ENCODE data around the gene GLDN.

Gene GLDN

GRCh38 chr15:51323749-51324148 lies 17.7 kb upstream of the GLDN start:
- no peak for DNase-seq

GRCh38 chr15:51325167-51325566 lies 16.3 kb upstream of the GLDN start:
- DNase-seq = no peak

GRCh38 chr15:51327081-51327480 lies 14.4 kb upstream of the GLDN start:
- no peak for DNase-seq

- DNase-seq = no peak
These were observed 12.5 kb upstream of the GLDN start for GRCh38 chr15:51328926-51329325.

- DNase-seq = no peak
These were observed 10.3 kb upstream of the GLDN start for GRCh38 chr15:51331141-51331540.

DNA sequence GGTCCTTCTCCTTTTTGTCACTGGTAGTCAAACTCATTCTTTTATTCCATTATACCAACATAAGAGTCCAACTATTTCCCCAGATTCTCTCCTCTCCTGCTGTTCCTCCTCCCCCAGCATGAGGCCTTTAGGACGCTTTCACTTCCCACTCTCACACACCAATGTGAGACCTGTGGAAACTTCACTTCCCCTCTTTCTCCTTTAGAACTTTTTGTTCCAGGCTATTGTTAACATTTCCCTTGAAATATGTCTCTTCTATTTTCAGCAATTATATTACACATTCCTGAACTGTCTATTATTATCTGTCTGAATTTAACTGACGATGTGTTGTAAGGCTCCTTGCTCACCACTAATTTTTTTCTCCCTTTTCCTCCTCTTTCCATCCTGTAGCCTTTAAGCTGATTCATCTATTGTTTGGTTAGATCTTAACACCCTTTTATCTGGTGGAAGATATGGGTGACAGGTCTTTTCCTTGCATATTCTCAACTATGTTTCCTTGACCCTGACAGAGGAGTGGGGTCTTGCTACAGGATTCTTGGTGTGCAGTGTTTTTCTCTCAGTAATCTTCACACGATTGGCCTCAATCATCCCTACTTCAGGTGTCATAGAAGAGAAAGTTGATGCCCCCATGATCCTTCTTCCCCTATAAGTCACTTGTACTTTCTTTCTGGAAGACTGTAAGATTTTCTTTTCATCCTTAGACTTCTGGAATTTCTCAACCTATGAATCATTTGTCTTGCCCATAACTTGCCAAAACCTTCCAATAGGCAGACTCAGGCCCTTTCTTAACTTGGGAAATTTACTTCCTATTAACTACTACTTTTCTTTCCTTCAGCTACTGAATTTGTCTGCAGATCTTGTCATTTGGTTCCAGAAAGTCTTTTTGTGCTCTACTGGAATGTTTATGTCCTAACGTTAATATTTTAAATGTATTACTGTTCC lies 9.0 kb upstream of the GLDN start:
- no peak for DNase-seq

GRCh38 chr15:51333571-51333970 lies 7.9 kb upstream of the GLDN start:
- DNase-seq = no peak

GRCh38 chr15:51334011-51334451 lies 7.4 kb upstream of the GLDN start:
- no peak for DNase-seq

- DNase-seq = no peak
These were observed 6.4 kb upstream of the GLDN start for GRCh38 chr15:51335087-51335486.

GRCh38 chr15:51335538-51336410 lies 5.7 kb upstream of the GLDN start:
- no peak for DNase-seq

DNA sequence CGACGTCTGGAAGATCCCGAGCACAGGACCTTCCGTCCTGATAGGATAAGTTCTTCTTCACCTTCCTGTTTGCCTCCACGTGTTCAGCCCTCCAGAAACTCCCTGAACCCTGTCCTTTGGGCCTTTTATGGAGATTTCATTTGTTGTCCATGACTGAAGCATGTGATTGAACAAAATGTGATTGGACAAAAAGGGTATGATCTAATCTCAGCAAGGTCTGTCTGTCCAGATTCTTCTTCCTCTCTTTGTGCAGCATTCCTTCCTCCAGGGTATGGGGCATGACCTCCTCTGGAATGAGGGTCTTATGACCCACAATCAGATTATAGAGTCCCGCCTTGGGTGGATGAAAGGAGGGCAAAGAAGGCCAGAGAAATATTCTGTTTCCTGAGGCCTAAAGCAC lies 3.0 kb upstream of the GLDN start, which contains the start of gene CYP19A1:
CYP19A1 (minus strand) TSS at position 101 of the 400 bp plus-strand sequence. CDS start 95,684 bp downstream, outside the sequence.
- no peak for DNase-seq

DNA sequence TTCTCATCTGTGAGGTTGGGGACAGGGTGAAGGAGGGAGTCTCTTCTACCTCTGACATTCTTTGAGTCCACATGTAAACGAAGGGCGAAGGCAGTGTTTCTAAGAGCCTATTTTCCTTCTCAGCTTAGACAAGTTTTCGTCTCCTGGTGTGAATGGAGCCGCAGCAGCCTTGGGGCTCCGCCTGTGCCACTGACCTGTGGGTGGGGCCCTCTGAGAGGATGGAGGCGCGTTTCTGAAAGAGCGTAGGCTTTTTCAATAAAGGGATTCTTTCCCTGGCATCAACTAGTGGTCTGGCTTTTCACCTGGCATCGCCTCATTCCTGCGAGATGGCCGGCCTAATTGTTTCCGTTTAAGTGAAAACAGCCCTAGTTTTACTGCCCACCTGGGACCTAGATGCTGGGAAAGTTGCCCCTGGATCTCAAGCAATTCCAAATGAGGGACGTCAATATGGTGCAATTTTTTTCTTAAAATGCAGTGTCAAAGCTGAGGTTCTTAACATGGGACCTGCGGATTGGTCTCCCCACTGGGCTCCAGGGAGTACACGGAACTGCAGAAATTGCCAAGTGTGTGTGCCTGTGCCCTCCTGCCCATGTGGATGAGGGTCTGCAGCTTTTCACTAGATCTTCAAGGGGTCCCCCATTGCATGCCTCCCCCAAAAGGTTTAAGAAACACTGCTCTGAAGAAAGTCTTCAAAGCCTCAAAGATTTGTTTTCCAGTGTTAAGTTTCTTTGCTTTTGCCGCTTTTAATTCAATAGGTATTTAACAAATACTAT lies 958 bp downstream of the GLDN start:
- DNase-seq = no peak

DNA sequence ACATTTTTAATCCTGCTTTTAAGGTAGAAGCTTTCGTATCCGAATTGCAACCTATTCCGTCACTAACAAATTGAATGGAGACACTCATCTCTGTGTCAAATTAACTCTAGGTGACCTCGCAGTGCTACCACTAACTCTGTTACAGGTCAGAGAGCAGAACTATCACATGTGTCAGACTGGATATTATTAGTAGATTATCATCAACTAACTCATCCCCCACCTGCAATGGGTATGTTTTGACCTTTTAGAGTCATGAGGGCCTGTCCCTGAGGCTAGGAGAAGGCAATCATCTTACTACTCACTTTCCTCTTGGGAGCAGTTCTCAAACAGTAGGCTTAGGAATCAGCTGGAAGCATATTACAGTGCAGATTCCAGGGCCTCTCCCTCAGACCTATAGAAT lies 2.0 kb downstream of the GLDN start:
- no peak for DNase-seq

DNA sequence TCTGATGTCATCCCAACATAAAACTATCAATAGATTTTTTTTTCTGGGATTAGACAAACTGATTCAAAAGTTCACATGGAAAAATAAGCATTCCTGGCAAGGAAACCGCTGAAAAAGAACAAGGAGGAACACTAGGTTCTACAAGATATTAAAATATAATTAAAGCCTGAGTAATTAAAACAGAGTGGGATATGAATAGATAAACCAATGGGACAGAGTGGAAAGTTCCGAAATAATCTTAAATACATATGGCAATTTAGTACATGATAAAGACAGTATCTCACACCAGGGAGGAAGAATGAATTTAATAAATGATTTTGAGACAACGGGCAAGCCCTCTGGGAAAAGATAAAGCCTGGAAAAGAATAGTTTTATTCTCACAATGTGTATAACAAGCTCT lies 4.7 kb downstream of the GLDN start:
- DNase-seq = no peak

GRCh38 chr15:51348688-51349087 lies 7.2 kb downstream of the GLDN start:
- DNase-seq = no peak

DNA sequence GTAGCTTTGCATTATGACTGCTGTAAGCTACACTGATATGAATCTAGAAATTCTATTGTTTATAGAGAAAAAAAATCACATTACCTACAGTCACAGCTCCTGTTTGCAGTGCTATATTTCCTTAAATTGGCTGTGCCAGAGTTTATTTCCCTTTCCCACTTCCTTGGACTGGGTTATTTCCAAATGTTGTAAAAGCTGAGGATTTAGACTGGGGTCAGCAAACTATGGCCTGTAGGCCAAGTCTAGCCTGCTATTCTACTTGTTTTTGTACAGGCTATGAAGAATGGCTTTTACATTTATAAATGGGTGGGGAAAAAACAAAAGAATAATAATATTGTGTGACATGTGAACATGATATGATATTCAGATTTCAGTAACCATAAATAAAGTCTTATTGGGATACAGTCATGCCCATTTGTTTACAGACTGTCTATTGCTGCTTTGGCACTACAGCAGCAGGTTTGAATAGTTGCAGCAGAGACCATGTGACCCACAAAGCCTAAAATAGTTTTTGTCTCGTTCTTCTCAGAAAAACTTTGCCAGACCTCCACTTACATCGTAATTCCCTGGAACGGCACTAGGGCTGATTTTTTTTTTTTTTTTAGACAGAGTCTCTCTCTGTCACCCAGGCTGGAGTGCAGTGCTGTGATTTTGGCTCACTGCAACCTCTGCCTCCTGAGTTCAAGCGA lies 7.8 kb downstream of the GLDN start:
- DNase-seq = no peak

DNA sequence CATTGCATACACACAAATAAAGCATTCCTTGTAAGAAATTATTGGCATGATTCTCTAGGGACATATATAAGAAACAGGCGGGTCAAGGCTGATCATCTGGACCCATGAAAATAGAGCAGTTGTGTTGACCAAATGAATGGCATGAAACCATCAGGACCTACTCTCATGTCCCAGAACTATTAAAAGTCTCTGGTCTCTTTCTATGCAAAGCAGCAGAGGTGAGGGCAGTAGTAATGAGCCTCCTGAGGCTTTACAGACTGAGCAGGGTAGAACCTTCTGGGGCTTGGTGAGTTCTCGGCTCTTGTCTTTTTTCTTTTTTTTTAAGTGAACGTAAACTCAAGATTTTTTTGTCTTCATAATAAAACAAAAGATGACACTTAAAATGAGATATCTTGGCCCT lies 9.3 kb downstream of the GLDN start:
- no peak for DNase-seq

GRCh38 chr15:51353976-51354375 lies 12.5 kb downstream of the GLDN start:
- no peak for DNase-seq

DNA sequence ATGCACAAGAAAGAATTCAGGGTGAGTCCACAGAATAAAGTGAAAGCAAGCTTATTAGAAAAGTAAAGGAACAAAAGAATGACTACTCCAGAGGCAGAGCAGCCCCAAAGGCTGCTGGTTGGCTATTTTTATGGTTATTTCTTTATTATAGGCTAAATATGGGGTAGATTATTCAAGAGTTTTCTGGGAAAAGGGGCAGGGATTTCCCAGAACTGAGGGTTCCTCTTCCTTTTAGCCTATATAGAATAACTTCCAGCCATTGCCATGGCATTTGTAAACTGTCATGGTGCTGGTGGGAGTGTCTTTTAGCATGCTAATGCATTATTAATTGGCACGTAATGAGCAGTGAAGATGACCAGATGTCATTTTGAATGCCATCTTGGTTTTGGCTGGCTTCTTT lies 13.6 kb downstream of the GLDN start:
- no peak for DNase-seq

GRCh38 chr15:51356147-51356546 lies 14.7 kb downstream of the GLDN start:
- no peak for DNase-seq

DNA sequence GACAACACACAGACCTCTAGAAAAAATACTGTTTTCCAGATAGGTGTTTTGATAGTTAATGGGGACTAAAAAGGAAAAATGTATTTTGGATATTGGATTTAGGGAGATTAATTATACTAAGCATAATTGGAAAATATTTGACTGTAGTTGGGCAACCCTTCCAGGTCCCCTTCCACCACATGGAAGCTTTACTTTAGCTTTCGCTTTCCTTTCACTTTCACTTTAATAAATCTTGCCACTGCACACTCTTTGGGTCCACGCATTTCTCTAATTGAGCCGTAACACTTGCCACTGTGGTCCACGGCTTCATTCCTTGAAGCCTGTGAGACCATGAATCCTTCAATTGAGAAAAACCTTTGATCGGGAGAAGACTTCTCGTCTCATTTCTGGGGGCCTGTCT lies 15.5 kb downstream of the GLDN start:
- DNase-seq = no peak

- no peak for DNase-seq
These were observed 18.5 kb downstream of the GLDN start for GRCh38 chr15:51359981-51360380.

Measured in stimulated activated CD4-positive, alpha-beta T cell treated with anti-CD3 and anti-CD28 coated beads, Interleukin-2, amount 100 ng/mL, for 24 hours (primary cell).